ENCODE data around the gene SLC25A39.
A peak's percentile ranks its signal among the peaks of the same experiment; 100 is the strongest.

SLC25A39 gene

GRCh38 chr17:44314524-44314868, 10.1 kb downstream of the SLC25A39 start:
- no peak for DNase-seq (ENCODE audit: low read depth in 2 of 2)

- DNase-seq (ENCODE audit: low read depth in 2 of 2) = no peak
These were observed 10.6 kb downstream of the SLC25A39 start for GRCh38 chr17:44314031-44314430.

- no peak for DNase-seq (ENCODE audit: low read depth in 2 of 2)
These were observed 12.1 kb downstream of the SLC25A39 start for GRCh38 chr17:44312396-44313104.

GRCh38 chr17:44311562-44312181, 13.0 kb downstream of the SLC25A39 start:
- no peak for DNase-seq (ENCODE audit: low read depth in 2 of 2)

- DNase-seq (ENCODE audit: low read depth in 2 of 2) = no peak
These were observed 13.8 kb downstream of the SLC25A39 start for GRCh38 chr17:44310609-44311376.

GRCh38 chr17:44310188-44310587, 14.4 kb downstream of the SLC25A39 start:
- no peak for DNase-seq (ENCODE audit: low read depth in 2 of 2)

- DNase-seq (ENCODE audit: low read depth in 2 of 2) = no peak
These were observed 15.2 kb downstream of the SLC25A39 start for GRCh38 chr17:44309472-44309871.

GRCh38 chr17:44308865-44309264, 15.8 kb downstream of the SLC25A39 start:
- DNase-seq (ENCODE audit: low read depth in 2 of 2) = no peak

- peak; percentile 65 to 75 for DNase-seq (ENCODE audit: low read depth in 2 of 2)
These were observed 16.3 kb downstream of the SLC25A39 start, which contains the start of gene RUNDC3A for GRCh38 chr17:44308320-44308818. RUNDC3A (plus strand) TSS chr17:44308601; CDS start chr17:44308833, 232 bp downstream.

GRCh38 chr17:44307387-44308186, 17.0 kb downstream of the SLC25A39 start:
- DNase-seq (ENCODE audit: low read depth in 2 of 2) = no peak

GRCh38 chr17:44304651-44305050, 20.0 kb downstream of the SLC25A39 start:
- DNase-seq (ENCODE audit: low read depth in 2 of 2) = no peak

GRCh38 chr17:44297975-44298374, 26.6 kb downstream of the SLC25A39 start:
- DNase-seq (ENCODE audit: low read depth in 2 of 2) = no peak

- no peak for DNase-seq (ENCODE audit: low read depth in 2 of 2)
These were observed 31.0 kb downstream of the SLC25A39 start for GRCh38 chr17:44293509-44294226.

- no peak for DNase-seq (ENCODE audit: low read depth in 2 of 2)
These were observed 37.0 kb downstream of the SLC25A39 start for GRCh38 chr17:44287651-44288050.

- no peak for DNase-seq (ENCODE audit: low read depth in 2 of 2)
These were observed 40.6 kb downstream of the SLC25A39 start for GRCh38 chr17:44284024-44284400.

GRCh38 chr17:44283344-44284023, 41.1 kb downstream of the SLC25A39 start:
- no peak for DNase-seq (ENCODE audit: low read depth in 2 of 2)

GRCh38 chr17:44282264-44282663, 42.4 kb downstream of the SLC25A39 start:
- DNase-seq (ENCODE audit: low read depth in 2 of 2) = no peak

- DNase-seq (ENCODE audit: low read depth in 2 of 2) = no peak
These were observed 43.1 kb downstream of the SLC25A39 start for GRCh38 chr17:44281570-44281969.

- DNase-seq (ENCODE audit: low read depth in 2 of 2) = no peak
These were observed 44.2 kb downstream of the SLC25A39 start for GRCh38 chr17:44280392-44280937.
